ENCODE measurements around the gene NEK11. TPM values are rescaled to one million over a fixed set of nuclear protein-coding genes. Genes with fewer than 3 reads are reported as not detected.

NEK11 gene
- total RNA-seq, 1 donor from 2014 or later, result 7.1 TPM

DNA sequence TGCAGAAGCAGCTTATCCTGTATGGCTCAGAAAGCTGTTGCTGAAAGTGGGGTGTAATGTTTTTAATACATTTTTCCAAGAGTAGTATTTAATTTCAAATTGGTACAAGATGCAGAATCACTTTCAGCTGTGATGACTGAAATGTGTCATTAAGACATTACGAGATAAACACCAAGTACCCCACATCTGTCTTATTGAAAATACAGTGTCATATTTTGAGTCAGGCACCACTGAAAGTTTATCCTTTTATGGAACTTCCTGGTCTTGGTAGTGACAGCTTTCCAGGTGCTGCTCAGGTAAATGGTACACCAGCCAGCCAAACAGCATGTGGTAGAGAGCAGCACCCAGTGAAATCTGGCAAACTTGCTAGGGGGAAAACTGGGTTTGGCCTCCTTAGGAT lies 17.0 kb upstream of the NEK11 start:
- no peak for DNase-seq (ENCODE audit: low read depth)
- Histone ChIP-seq H3K79me2 (ENCODE audit: insufficient read depth, low read length) (peaks cover 2% of the 10 kb centered on the region), H3K4me3 (ENCODE audit: insufficient read depth, low read depth, low read length) (no peak overlapping the region), H2AFZ (ENCODE audit: low read depth, low read length) (no peak overlapping the region), H3K9ac (ENCODE audit: low read length) (no peak overlapping the region), H3K9me3 (ENCODE audit: insufficient read depth, low read depth, low read length) (no peaks in the 10 kb centered on the region), H3K4me1 (ENCODE audit: insufficient read depth, low read length) (no peaks in the 10 kb centered on the region), H3K4me2 (ENCODE audit: low read length) (no peak overlapping the region), H3K36me3 (ENCODE audit: insufficient read depth, low read length) (peaks cover 27% of the 10 kb centered on the region), H4K20me1 (ENCODE audit: insufficient read depth, low read length) (peaks cover 3% of the 10 kb centered on the region), H3K27me3 (ENCODE audit: insufficient read depth, low read length) (no peaks in the 10 kb centered on the region), H3K27ac (ENCODE audit: low read depth, low read length) (no peak overlapping the region)
- Mint-ChIP-seq H3K36me3 (ENCODE audit: low read depth, unreplicated experiment) (peaks cover 10% of the 10 kb centered on the region), H3K4me3 (ENCODE audit: unreplicated experiment) (no peak overlapping the region), H3K4me1 (ENCODE audit: low read depth, unreplicated experiment) (peaks cover 2% of the 10 kb centered on the region), H3K27ac (ENCODE audit: unreplicated experiment) (no peak overlapping the region), H3K9me3 (ENCODE audit: unreplicated experiment) (no peaks in the 10 kb centered on the region), H3K27me3 (ENCODE audit: low read depth, unreplicated experiment) (no peaks in the 10 kb centered on the region)
- no peak for FAIRE-seq
- TF ChIP-seq EZH2 (IDR thresholded peaks at IDR 0.05; ENCODE audit: insufficient read depth, low read length) (no peak), CTCF (IDR thresholded peaks at IDR 0.05; ENCODE audit: insufficient read depth, low read depth, low read length) (no peak)

DNA sequence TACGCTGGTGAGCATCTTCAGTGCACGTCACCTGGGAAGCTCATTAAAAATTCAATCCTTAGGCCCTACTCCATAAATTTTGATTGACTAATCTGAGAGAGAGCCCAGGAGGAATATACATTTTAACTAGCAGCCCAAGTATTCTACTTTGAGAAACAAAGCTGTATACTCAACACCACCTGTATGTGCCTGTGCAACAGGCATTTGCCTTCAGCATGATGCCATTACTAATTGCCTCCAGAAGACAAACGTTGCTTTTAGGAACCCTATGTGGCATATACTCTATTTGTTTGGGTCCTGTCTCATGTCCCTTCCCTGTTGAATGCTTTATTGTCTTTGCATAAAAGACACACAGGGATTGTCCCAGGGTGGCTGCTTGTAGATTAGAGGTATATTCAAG lies 7.7 kb upstream of the NEK11 start:
- H3K79me2 ChIP-seq (ENCODE audit: insufficient read depth, low read length), result peaks cover 3% of the 10 kb centered on the region
- H3K9ac ChIP-seq (ENCODE audit: low read length), result no peak overlapping the region
- no peak overlapping the region for H3K27ac Mint-ChIP-seq (ENCODE audit: unreplicated experiment)
- no peak for TF ChIP-seq EZH2 (IDR thresholded peaks at IDR 0.05; ENCODE audit: insufficient read depth, low read length)
- no peak for TF ChIP-seq CTCF (IDR thresholded peaks at IDR 0.05; ENCODE audit: insufficient read depth, low read depth, low read length)
- H3K27me3 Mint-ChIP-seq (ENCODE audit: low read depth, unreplicated experiment), result no peaks in the 10 kb centered on the region
- H4K20me1 ChIP-seq (ENCODE audit: insufficient read depth, low read length), result no peaks in the 10 kb centered on the region
- H3K27ac ChIP-seq (ENCODE audit: low read depth, low read length), result no peak overlapping the region
- H3K4me3 Mint-ChIP-seq (ENCODE audit: unreplicated experiment), result no peak overlapping the region
- no peaks in the 10 kb centered on the region for H3K27me3 ChIP-seq (ENCODE audit: insufficient read depth, low read length)
- H3K4me3 ChIP-seq (ENCODE audit: insufficient read depth, low read depth, low read length), result no peak overlapping the region
- no peak overlapping the region for H2AFZ ChIP-seq (ENCODE audit: low read depth, low read length)
- H3K4me2 ChIP-seq (ENCODE audit: low read length), result no peak overlapping the region
- no peaks in the 10 kb centered on the region for H3K4me1 ChIP-seq (ENCODE audit: insufficient read depth, low read length)
- H3K9me3 Mint-ChIP-seq (ENCODE audit: unreplicated experiment), result no peaks in the 10 kb centered on the region
- FAIRE-seq (no peak), DNase-seq (ENCODE audit: low read depth) (no peak)
- H3K36me3 ChIP-seq (ENCODE audit: insufficient read depth, low read length), result peaks cover 32% of the 10 kb centered on the region
- peaks cover 5% of the 10 kb centered on the region for H3K4me1 Mint-ChIP-seq (ENCODE audit: low read depth, unreplicated experiment)
- no peaks in the 10 kb centered on the region for H3K9me3 ChIP-seq (ENCODE audit: insufficient read depth, low read depth, low read length)
- H3K36me3 Mint-ChIP-seq (ENCODE audit: low read depth, unreplicated experiment), result no peaks in the 10 kb centered on the region

GRCh38 chr3:131020122-131020693 lies 6.5 kb upstream of the NEK11 start:
- Histone ChIP-seq H3K27ac (ENCODE audit: low read depth, low read length) (no peak overlapping the region), H3K36me3 (ENCODE audit: insufficient read depth, low read length) (peaks cover 26% of the 10 kb centered on the region), H3K4me1 (ENCODE audit: insufficient read depth, low read length) (no peaks in the 10 kb centered on the region), H3K9ac (ENCODE audit: low read length) (no peak overlapping the region), H3K79me2 (ENCODE audit: insufficient read depth, low read length) (peaks cover 3% of the 10 kb centered on the region), H3K27me3 (ENCODE audit: insufficient read depth, low read length) (no peaks in the 10 kb centered on the region), H3K4me3 (ENCODE audit: insufficient read depth, low read depth, low read length) (no peak overlapping the region), H3K4me2 (ENCODE audit: low read length) (no peak overlapping the region), H2AFZ (ENCODE audit: low read depth, low read length) (no peak overlapping the region), H4K20me1 (ENCODE audit: insufficient read depth, low read length) (no peaks in the 10 kb centered on the region), H3K9me3 (ENCODE audit: insufficient read depth, low read depth, low read length) (no peaks in the 10 kb centered on the region)
- FAIRE-seq (no peak), DNase-seq (ENCODE audit: low read depth) (no peak)
- Mint-ChIP-seq H3K27me3 (ENCODE audit: low read depth, unreplicated experiment) (no peaks in the 10 kb centered on the region), H3K4me3 (ENCODE audit: unreplicated experiment) (no peak overlapping the region), H3K9me3 (ENCODE audit: unreplicated experiment) (no peaks in the 10 kb centered on the region), H3K27ac (ENCODE audit: unreplicated experiment) (no peak overlapping the region), H3K4me1 (ENCODE audit: low read depth, unreplicated experiment) (peaks cover 7% of the 10 kb centered on the region), H3K36me3 (ENCODE audit: low read depth, unreplicated experiment) (peaks cover 2% of the 10 kb centered on the region)
- no peak for TF ChIP-seq EZH2 (IDR thresholded peaks at IDR 0.05; ENCODE audit: insufficient read depth, low read length)
- TF ChIP-seq CTCF (IDR thresholded peaks at IDR 0.05; ENCODE audit: insufficient read depth, low read depth, low read length), result no peak
